Suprapubic skin (tissue), 4 donors: ENCODE measurements around the gene DAB2IP.

ENCODE experiments used
- EP300 ChIP-seq: sonication (generic); formaldehyde crosslinking; IDR thresholded peaks from one replicate; pipeline ENCODE4 v1.6.1; 2017; ENCODE audit warnings: antibody characterized with exemption
- POLR2A ChIP-seq, 2 donors: fragments of 450-650 bp; IDR thresholded peaks; one replicate each; pipeline ENCODE4 v1.6.1; 2017; ENCODE audit warnings: antibody characterized with exemption in 2 of 2, mild to moderate bottlenecking in 2 of 2, moderate library complexity in 2 of 2
- POLR2AphosphoS5 ChIP-seq, 3 donors: sonication (generic); formaldehyde crosslinking; IDR thresholded peaks; one replicate each; pipeline ENCODE4 v1.6.1; 2017; ENCODE audit warnings: antibody characterized with exemption in 3 of 3
- TF ChIP-seq, protein P1 (sequence below), 2 donors: fragments of 200-600 bp in 1 of 2; fragments of 450-650 bp in 1 of 2; sonication (generic) in 1 of 2; IDR thresholded peaks; one replicate each; pipeline ENCODE4 v1.5.1; 2016 to 2019; ENCODE audit warnings: antibody characterized with exemption in 2 of 2, mild to moderate bottlenecking in 1 of 2, moderate library complexity in 1 of 2

DNA sequence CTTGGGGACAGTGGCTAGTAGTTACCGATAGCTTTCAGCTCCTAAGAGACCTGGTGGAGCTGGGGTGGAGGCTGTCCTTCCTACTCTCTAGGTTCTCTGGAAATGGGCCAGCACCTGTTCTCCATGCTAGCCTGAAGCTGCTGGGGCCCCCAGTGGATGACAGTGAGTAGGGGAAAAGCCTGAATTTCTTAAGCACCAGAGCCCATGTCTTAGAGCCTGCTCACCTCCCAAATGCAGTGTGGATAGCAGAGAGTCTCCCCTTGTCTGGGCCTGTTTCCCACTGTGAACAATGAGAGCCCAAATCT lies 105.8 kb downstream of the DAB2IP start:
- TF ChIP-seq, protein P1, sequence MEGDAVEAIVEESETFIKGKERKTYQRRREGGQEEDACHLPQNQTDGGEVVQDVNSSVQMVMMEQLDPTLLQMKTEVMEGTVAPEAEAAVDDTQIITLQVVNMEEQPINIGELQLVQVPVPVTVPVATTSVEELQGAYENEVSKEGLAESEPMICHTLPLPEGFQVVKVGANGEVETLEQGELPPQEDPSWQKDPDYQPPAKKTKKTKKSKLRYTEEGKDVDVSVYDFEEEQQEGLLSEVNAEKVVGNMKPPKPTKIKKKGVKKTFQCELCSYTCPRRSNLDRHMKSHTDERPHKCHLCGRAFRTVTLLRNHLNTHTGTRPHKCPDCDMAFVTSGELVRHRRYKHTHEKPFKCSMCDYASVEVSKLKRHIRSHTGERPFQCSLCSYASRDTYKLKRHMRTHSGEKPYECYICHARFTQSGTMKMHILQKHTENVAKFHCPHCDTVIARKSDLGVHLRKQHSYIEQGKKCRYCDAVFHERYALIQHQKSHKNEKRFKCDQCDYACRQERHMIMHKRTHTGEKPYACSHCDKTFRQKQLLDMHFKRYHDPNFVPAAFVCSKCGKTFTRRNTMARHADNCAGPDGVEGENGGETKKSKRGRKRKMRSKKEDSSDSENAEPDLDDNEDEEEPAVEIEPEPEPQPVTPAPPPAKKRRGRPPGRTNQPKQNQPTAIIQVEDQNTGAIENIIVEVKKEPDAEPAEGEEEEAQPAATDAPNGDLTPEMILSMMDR (IDR thresholded peaks at IDR 0.05): no peak
- TF ChIP-seq POLR2A (IDR thresholded peaks at IDR 0.05) (no peak), POLR2AphosphoS5 (IDR thresholded peaks at IDR 0.05) (no peak), EP300 (no peak)
